Lower leg skin (tissue), 4 donors: ENCODE data around the gene EGFL6. TPM values are rescaled to one million over a fixed set of nuclear protein-coding genes. Genes with fewer than 3 reads are reported as not detected.

Experiments used
- DNase-seq, 2 donors: peaks; one replicate each; pipeline ENCODE4 v3.0.0-alpha.2; 2019; ENCODE audit warnings: low spot score in 2 of 2
- H3K4me3 ChIP-seq: fragments of 200-600 bp; sonication (generic); 2 replicates; pipeline ENCODE4 v1.5.1; 2017; ENCODE audit warnings: mild to moderate bottlenecking, low read depth; ENCODE audit not compliant: poor library complexity, severe bottlenecking
- CTCF ChIP-seq, 3 donors: fragments of 450-650 bp; IDR thresholded peaks; one replicate each; pipeline ENCODE4 v1.5.1; 2016; ENCODE audit warnings: antibody characterized with exemption in 3 of 3, mild to moderate bottlenecking in 3 of 3, moderate library complexity in 2 of 3
- POLR2A ChIP-seq, 2 donors: fragments of 450-650 bp; IDR thresholded peaks; one replicate each; pipeline ENCODE4 v1.6.1; 2016 to 2017; ENCODE audit warnings: antibody characterized with exemption in 2 of 2, mild to moderate bottlenecking in 1 of 2, moderate library complexity in 1 of 2
- WGBS, 2 donors: methylation state at CpG; one replicate each; pipeline ENCODE4 v1.1.5; 2018; 5-methylcytosine and 5-hydroxymethylcytosine counted together
- intact Hi-C: fragments of 100-400 bp; cut with DNase I; formaldehyde crosslinking; loops from one replicate; pipeline ENCODE4 v1.15.0; 2023; ENCODE audit warnings: low total_unique reads
- total RNA-seq, 4 donors: library from RNA; depleted of rRNA; stranded (reverse); fragments of >200 nt; gene quantifications; one replicate each; pipeline ENCODE4 v1.1.0, GENCODE V29; 2016

The EGFL6 gene
- total RNA-seq, 4 donors from 2014 or later = 0.13 to 0.38 (median 0.32) TPM; not detected in 1

- TF ChIP-seq CTCF (IDR thresholded peaks at IDR 0.05) (no peak), POLR2A (IDR thresholded peaks at IDR 0.05) (no peak)
- DNase-seq = no peak
- 70 to 74% methylated on average over 7 of the region's 7 CpGs for WGBS, 2 donors
- intact Hi-C loops = no loop called here
- H3K4me3 ChIP-seq = no peak overlapping the region
These were observed 33.8 kb upstream of the EGFL6 start for GRCh38 chrX:13535376-13536165.

DNA sequence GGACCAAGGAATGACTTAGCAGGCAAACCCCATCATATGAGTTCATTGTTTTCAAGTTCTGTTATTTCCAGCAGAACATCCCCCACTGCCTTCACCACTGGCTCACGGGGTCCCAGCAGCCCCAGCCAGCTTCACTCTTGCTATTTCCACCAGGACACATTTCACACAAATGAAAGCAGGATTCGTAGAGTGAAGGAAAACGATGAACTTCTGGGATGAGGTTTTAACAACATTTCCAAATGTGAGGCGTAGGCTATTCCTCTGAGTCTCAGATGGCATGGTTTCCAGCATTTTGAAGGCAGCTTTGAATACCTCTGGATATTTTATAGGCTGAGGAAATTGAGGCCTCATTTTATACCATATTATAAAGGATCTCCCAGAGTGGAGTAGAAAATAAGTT is 32.9 kb upstream of the EGFL6 start:
- intact Hi-C loops = no loop called here
- TF ChIP-seq POLR2A (IDR thresholded peaks at IDR 0.05) (no peak), CTCF (IDR thresholded peaks at IDR 0.05) (no peak)
- no peak for DNase-seq
- no peak overlapping the region for H3K4me3 ChIP-seq
- 68 to 85% methylated on average over 4 of the region's 4 CpGs for WGBS, 2 donors

DNA sequence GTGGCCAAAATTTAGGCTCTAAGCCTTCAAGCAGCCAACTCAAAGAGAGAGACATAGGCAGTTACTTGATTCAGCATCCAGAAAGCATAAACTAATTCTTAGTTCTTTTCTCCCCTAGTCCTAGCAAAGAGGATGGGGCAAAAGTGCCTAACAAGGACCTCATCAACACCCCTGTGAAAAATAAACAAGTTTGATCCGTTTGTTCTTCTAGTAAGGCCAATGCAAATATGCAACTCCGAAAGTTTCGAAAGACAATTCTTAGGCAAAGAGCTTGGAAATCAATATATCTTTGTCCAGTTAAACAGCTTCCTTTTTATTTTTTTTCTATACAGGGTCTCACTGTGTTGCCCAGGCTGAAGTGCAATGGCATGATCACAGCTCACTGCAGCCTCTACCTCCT is 31.0 kb upstream of the EGFL6 start:
- DNase-seq = no peak
- WGBS, 2 donors = 86 to 89% methylated on average over 3 of the region's 3 CpGs
- TF ChIP-seq POLR2A (IDR thresholded peaks at IDR 0.05) (no peak), CTCF (IDR thresholded peaks at IDR 0.05) (no peak)
- intact Hi-C loops = no loop called here
- no peak overlapping the region for H3K4me3 ChIP-seq

GRCh38 chrX:13540602-13541001 is 28.8 kb upstream of the EGFL6 start:
- no peak for DNase-seq
- intact Hi-C loops = no loop called here
- TF ChIP-seq CTCF (IDR thresholded peaks at IDR 0.05) (no peak), POLR2A (IDR thresholded peaks at IDR 0.05) (no peak)
- H3K4me3 ChIP-seq = no peak overlapping the region
- WGBS, 2 donors = 80 to 84% methylated on average over 2 of the region's 2 CpGs

DNA sequence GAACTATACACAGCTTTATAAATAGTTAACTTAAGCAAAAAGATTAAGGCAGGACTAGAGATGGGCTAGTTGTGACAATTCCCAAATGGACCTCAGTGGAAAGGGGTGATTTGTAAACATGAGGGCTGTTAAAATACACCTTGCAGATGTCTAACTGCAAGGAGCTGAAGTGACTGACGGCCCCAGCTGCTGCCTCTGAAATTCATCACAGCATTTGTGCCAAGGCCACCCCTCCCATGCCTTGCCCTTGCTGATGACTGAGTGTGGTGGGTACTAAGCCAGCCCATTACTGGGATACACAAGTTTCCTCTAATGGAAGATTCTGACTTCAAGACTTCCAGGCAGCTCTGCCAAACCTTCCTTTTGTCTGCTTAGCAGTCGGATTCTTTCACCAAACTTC is 23.7 kb upstream of the EGFL6 start:
- intact Hi-C loops = no loop called here
- no peak overlapping the region for H3K4me3 ChIP-seq
- no peak for DNase-seq
- TF ChIP-seq CTCF (IDR thresholded peaks at IDR 0.05) (no peak), POLR2A (IDR thresholded peaks at IDR 0.05) (no peak)
- WGBS, 2 donors = 52 to 58% methylated on average over 2 of the region's 2 CpGs

GRCh38 chrX:13547671-13548070 is 21.7 kb upstream of the EGFL6 start:
- TF ChIP-seq POLR2A (IDR thresholded peaks at IDR 0.05) (no peak), CTCF (IDR thresholded peaks at IDR 0.05) (no peak)
- intact Hi-C loops = no loop called here
- no peak for DNase-seq
- no peak overlapping the region for H3K4me3 ChIP-seq
